C4-2B (cell line): ENCODE data around the gene COP1.

Source experiments
- H3K27ac ChIP-seq: fragments of 450-650 bp; 2 replicates; pipeline ENCODE4 v1.5.1; 2017
- CTCF ChIP-seq: fragments of 450-650 bp; conservative IDR thresholded peaks from 2 replicates; pipeline ENCODE4 v1.5.1; 2017; ENCODE audit warnings: mild to moderate bottlenecking
- ZFX ChIP-seq: fragments of 450-650 bp; IDR thresholded peaks from 2 replicates; pipeline ENCODE4 v1.6.1; 2017

COP1 gene

GRCh38 chr1:176196728-176197127 is 10.4 kb downstream of the COP1 start:
- H3K27ac ChIP-seq = no peak overlapping the region
- TF ChIP-seq ZFX (no peak), CTCF (no peak)

GRCh38 chr1:176195547-176195946 is 11.5 kb downstream of the COP1 start:
- H3K27ac ChIP-seq = no peak overlapping the region
- TF ChIP-seq ZFX (no peak), CTCF (no peak)

GRCh38 chr1:176193663-176194062 is 13.4 kb downstream of the COP1 start:
- no peak overlapping the region for H3K27ac ChIP-seq
- TF ChIP-seq CTCF (no peak), ZFX (no peak)

- no peak overlapping the region for H3K27ac ChIP-seq
- TF ChIP-seq ZFX = no peak
- no peak for TF ChIP-seq CTCF
Measured at GRCh38 chr1:176193023-176193422, 14.1 kb downstream of the COP1 start.

- H3K27ac ChIP-seq = no peak overlapping the region
- TF ChIP-seq ZFX (no peak), CTCF (no peak)
Measured at GRCh38 chr1:176188604-176189003, 18.5 kb downstream of the COP1 start.

GRCh38 chr1:176187001-176187400 is 20.1 kb downstream of the COP1 start:
- TF ChIP-seq ZFX (no peak), CTCF (no peak)

GRCh38 chr1:176183618-176184017 is 23.5 kb downstream of the COP1 start:
- TF ChIP-seq CTCF (no peak), ZFX (no peak)
- H3K27ac ChIP-seq = no peak overlapping the region

More at GRCh38 chr1:176187001-176187400, 20.1 kb downstream of the COP1 start:
- no peak overlapping the region for H3K27ac ChIP-seq
